GM08714 (cell line): ENCODE measurements around the gene POLG.

Experiments
- H3K4me3 ChIP-seq: fragments of 200-500 bp; sonication (Bioruptor generic); 2 replicates; pipeline ENCODE4 v1.5.1; 2014; ENCODE audit warnings: mild to moderate bottlenecking, low read length, inconsistent platforms
- ZNF274 ChIP-seq: IDR thresholded peaks from 2 replicates; pipeline ENCODE4 v1.6.1; 2012; ENCODE audit warnings: mild to moderate bottlenecking, low read depth, low read length

The POLG gene

DNA sequence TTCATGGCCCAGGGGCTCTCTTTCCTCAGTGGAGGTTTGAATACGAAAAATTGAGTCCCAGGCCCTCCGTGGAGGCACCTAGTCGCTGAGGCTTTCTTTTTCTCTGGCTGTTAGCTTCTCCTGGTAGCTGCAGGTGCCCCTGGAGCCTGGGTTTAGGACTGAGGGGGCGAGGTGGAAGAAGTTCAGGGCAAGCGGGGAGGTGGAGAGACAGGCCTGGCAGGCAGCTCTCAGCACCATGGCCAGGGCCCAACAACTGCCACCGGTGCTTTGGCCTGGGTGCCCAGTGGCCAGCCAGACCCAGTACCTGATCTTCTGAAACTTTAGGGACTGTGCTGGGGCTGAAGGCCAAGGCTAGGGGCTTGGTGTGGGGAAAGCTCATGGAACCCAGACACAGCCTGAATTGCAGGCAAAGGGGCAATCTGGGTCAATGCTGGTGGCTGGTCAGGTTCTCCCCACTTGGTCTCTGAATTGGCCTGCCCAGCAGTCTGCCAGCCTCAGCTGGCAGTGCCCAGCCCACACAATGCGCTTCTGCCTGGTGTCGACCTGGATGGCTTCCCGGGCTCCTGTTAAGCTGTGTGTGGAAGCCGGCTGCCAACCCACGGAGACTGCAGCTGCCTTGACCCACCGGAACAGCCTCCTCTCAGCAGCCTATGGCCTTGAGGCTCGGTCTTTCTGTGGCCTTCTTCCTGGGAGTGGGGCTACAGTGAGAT is 30.3 kb upstream of the POLG start:
- no peak for TF ChIP-seq ZNF274
- H3K4me3 ChIP-seq: no peak overlapping the region

DNA sequence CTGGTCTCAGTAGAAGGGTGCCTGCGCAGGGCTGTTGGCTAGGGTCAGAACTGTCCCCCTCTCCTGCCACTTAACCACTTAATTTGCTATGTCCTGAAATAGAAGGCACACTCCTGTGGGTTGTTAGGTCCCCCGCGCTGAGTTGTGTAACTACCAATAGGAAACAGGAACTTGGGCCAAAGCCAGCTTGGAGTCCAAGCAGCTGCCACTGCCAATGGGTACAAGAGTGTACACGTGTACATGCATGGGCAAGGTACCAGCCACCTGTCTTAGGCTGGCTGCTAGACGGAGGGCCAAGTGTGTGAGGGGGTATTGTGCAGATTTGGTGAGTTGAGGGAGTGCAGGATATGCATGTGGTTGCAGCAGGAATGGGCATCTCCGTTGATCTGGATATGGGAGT is 29.7 kb upstream of the POLG start:
- no peak overlapping the region for H3K4me3 ChIP-seq
- no peak for TF ChIP-seq ZNF274

- TF ChIP-seq ZNF274: no peak
- H3K4me3 ChIP-seq: no peak overlapping the region
Observed at GRCh38 chr15:89363770-89364169, 29.1 kb upstream of the POLG start.

- no peak overlapping the region for H3K4me3 ChIP-seq
- TF ChIP-seq ZNF274: no peak
Observed at GRCh38 chr15:89363133-89363532, 28.5 kb upstream of the POLG start.

- no peak overlapping the region for H3K4me3 ChIP-seq
- no peak for TF ChIP-seq ZNF274
Observed at GRCh38 chr15:89362203-89363101, 27.8 kb upstream of the POLG start.

DNA sequence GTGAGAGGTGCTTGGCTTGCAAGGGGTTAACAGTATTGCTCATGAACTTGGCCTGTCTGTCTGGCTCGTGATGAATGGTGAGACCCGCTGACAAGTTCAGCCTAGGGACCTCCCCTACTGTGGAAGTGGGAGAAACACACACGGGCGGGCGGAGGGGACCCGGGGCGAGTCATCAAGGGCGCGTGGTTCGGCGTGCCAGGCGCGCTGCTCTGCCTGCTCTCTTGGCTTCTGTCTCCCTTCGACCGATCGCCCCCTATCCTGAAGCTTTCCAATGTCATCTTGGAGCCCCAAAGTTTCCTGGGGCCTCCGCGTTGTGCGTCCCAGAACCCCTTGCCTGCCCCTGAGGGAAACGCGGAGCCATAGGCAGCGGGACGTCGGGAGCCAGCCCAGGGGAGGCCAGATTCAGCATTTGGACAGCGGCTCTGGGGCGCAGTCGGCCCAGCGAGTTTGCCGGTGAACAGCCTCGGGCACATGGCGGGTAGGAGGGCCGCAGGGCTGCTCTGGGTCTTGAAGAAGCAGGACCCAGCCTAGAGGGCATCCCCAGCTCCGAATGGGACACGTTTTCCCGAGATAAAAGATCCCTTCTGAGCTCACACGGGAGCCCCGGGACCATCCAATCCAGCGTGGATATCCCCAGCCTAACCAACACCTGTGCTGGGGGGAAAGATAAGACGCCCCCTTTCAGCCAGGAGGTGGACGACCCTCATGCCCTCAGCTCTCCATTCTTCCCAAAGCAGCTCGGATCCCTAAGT is 27.0 kb upstream of the POLG start:
- H3K4me3 ChIP-seq: no peak overlapping the region
- TF ChIP-seq ZNF274: no peak

GRCh38 chr15:89360294-89360971 is 25.8 kb upstream of the POLG start:
- no peak overlapping the region for H3K4me3 ChIP-seq
- no peak for TF ChIP-seq ZNF274

DNA sequence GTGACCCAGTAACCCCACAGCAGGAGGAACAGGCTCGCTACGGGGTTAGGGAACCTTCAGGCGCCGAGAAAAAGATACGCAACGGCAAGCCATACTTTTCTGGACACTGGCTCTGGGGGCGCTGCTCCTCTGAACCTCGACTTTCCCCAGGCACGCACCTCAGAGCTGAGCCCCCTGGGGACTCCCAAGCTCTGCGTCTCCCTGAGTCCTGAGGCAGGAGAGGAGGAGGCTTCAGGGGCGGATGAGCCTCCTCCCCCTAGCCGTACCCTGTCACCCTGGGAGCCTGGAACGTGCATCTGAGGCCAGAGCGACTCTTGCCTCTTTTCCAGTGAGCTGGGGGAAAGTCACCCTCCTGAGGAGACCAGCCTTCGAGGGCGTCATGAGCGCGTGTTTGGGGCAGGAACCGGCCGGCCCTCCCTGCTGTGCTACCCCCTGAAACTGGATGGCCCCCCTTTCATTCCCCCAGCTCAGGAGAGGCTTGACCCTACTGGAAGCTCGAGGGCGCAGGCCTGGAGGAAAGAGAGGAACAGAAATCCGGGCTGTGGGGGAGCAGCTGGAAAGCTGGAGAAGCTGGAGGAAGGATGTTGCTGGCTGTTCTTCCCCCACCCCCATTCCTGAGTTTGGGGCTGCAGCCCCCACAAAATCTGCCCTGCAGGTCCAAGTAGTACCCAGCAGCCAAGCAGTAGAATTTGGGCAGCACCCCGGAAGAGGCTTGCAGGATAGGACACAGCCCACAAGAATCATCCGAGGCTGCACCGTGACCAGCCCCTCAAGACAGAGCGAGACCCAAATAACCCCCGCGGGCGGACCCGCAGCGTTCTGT is 25.1 kb upstream of the POLG start:
- H3K4me3 ChIP-seq: no peak overlapping the region
- no peak for TF ChIP-seq ZNF274

- TF ChIP-seq ZNF274: no peak
- H3K4me3 ChIP-seq: peak overlapping the region; percentile 35; the same call in 1 of the 2 replicates
Observed at GRCh38 chr15:89358755-89359439, 24.3 kb upstream of the POLG start.

- no peak for TF ChIP-seq ZNF274
- H3K4me3 ChIP-seq: no peak overlapping the region
Observed at GRCh38 chr15:89358435-89358754, 23.8 kb upstream of the POLG start.

DNA sequence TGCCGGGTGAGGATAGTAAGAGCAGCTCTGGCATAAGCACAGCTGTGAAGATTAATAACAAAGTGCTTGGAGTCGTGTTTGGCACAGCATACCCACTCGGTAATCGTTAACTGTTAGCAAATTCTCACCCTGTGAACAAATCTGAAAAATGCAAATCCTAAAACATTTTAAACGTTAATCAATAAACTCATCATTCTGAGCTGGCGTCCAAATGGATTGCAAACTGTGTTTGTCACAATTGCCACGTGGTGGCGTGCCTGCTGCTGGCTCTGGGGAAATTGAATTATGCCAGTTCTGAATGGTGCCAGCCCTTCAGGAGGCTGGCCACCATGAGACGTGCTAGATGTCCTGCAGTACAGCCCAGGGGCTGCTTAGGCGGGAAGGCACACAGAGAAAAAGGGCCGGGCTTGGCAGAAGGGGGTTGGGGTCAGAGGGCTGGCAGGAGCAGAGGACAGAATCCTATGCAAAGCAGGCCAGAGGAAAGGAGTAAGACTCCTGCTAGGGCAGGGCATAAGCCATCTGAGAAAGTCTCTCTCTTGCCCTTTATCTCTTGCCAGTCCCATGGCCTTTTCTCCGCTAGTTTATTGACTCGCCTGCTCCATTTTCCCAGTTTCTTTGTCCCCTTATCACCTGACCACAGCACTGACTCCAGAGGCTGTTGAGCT is 22.1 kb upstream of the POLG start:
- no peak for TF ChIP-seq ZNF274
- H3K4me3 ChIP-seq: no peak overlapping the region

DNA sequence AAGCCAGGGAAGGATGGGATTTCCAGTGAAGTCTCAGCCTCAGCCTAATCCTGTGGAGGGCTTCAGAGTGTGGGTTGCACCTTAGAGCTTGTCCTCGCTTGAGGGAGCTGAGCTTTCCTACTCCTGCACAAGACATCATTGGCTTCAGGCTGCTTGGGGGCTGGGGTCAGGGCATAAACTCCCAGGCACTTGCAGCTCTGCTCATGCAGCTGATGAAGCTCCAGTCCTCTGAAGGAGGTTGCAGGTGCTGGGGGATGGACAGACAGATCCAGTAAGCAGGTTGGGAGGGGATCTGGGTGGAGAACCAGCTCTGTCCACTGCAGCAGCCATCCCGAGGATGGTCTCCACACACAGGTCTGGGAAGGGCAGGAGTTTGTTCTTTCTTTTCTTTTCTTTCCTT is 19.4 kb upstream of the POLG start:
- no peak for TF ChIP-seq ZNF274

DNA sequence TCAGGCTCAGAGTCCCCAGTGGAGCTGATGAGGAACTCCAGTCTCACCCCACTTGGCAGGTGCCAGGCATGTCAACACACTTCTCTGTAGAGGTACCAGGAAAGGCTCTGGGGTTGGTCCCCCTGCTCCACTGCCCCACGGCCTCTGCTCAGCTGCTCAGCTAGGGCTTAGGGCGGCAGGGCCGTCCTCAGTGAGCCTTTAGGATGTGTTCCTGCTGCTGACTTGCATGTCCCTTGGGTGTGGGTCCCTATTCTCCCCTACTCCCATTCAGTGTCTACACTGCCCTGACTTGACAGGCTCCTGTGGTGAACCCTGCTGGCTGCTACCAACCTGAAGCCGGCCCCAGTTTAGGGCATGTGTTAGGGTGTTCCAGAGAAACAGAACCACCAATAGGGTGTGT is 17.9 kb upstream of the POLG start:
- TF ChIP-seq ZNF274: no peak
- no peak overlapping the region for H3K4me3 ChIP-seq

More for the DNA sequence above, 19.4 kb upstream of the POLG start:
- H3K4me3 ChIP-seq: no peak overlapping the region
